B cell (primary cell): ENCODE data around the gene GALNT18. TPM values are rescaled to one million over a fixed set of nuclear protein-coding genes. Genes with fewer than 3 reads are reported as not detected.

Source experiments
- ATAC-seq: fragments of 200-7000 bp; cut with Tn5 transposase; one replicate; pipeline ENCODE4 v1.10.0; 2021; ENCODE audit warnings: low read depth, mild to moderate bottlenecking, moderate number of reproducible peaks, moderate library complexity
- CTCF ChIA-PET: fragments of 350-600 bp; sonication (Branson Sonifier 250); formaldehyde crosslinking; loops from one replicate; lab custom pipeline; 2021; ENCODE audit warnings: antibody characterized with exemption, inconsistent platforms; lab: Charles Lee
- POLR2A ChIA-PET: fragments of 350-600 bp; sonication (Branson Sonifier 250); formaldehyde crosslinking; loops from one replicate; lab custom pipeline; 2021; ENCODE audit warnings: antibody characterized with exemption; lab: Charles Lee
- DNase-seq: peaks from one replicate; pipeline ENCODE4 v3.0.0; 2013
- H2AFZ ChIP-seq: 2 replicates; pipeline ENCODE4 v1.6.1; 2012; ENCODE audit warnings: mild to moderate bottlenecking, low read depth, low read length; ENCODE audit not compliant: insufficient read depth, poor library complexity, severe bottlenecking
- H3K27ac ChIP-seq, 2 donors: 1 replicate in 1 of 2; 2 replicates in 1 of 2; pipeline ENCODE4 v1.5.1; 2012 to 2013; ENCODE audit warnings: low read length in 2 of 2, mild to moderate bottlenecking in 2 of 2, moderate library complexity in 1 of 2
- H3K27me3 ChIP-seq, 4 experiments: fragments of 200-600 bp in 1 of 4; sonication (generic) in 1 of 4; replicated peaks in 1 of 4; 1 replicate in 2 of 4; 2 replicates in 2 of 4; pipeline versions ENCODE4 v1.6.1 to v1.7.0; 2013 to 2016; ENCODE audit warnings: low read length in 3 of 4, mild to moderate bottlenecking in 2 of 4, mixed read lengths in 1 of 4, moderate library complexity in 1 of 4; ENCODE audit not compliant: insufficient read depth in 4 of 4, control insufficient read depth in 3 of 4; ENCODE audit errors: control extremely low read depth in 1 of 4
- H3K36me3 ChIP-seq, 2 experiments: replicated peaks in 1 of 2; 1 replicate in 1 of 2; 2 replicates in 1 of 2; pipeline versions ENCODE4 v1.6.1 to v1.7.1; 2013; ENCODE audit warnings: low read length in 1 of 2; ENCODE audit not compliant: insufficient read depth in 2 of 2, control insufficient read depth in 1 of 2; ENCODE audit errors: control extremely low read depth in 1 of 2, extremely low read depth in 1 of 2
- H3K4me1 ChIP-seq, 2 donors: fragments of 200-600 bp in 1 of 2; sonication (generic) in 1 of 2; 1 replicate in 1 of 2; 2 replicates in 1 of 2; pipeline versions ENCODE4 v1.5.1 to v1.6.1; 2013 to 2017; ENCODE audit warnings: low read length in 2 of 2; ENCODE audit not compliant: control insufficient read depth in 2 of 2, insufficient read depth in 2 of 2
- H3K4me2 ChIP-seq: replicated peaks from 2 replicates; pipeline ENCODE3; 2012; ENCODE audit warnings: mild to moderate bottlenecking, low read depth, low read length; ENCODE audit not compliant: poor library complexity, severe bottlenecking
- H3K4me3 ChIP-seq, 5 experiments: fragments of 200-600 bp in 1 of 5; sonication (generic) in 1 of 5; 1 replicate in 3 of 5; 2 replicates in 2 of 5; pipeline versions ENCODE4 v1.5.1 to v1.7.0; 2011 to 2016; ENCODE audit warnings: low read length in 4 of 5, mild to moderate bottlenecking in 4 of 5, low read depth in 2 of 5, control low read depth in 1 of 5, moderate library complexity in 1 of 5; ENCODE audit not compliant: insufficient read depth in 1 of 5; ENCODE audit errors: control extremely low read depth in 1 of 5, extremely low read depth in 1 of 5
- H3K79me2 ChIP-seq: fragments of 200-600 bp; sonication (generic); one replicate; pipeline ENCODE4 v1.6.0; 2016; ENCODE audit warnings: low read length; ENCODE audit not compliant: control insufficient read depth, insufficient read depth
- H3K9ac ChIP-seq: fragments of 200-600 bp; sonication (generic); 2 replicates; pipeline ENCODE4 v1.6.1; 2017; ENCODE audit warnings: mild to moderate bottlenecking, low read length, moderate library complexity
- H3K9me3 ChIP-seq, 3 donors: one replicate each; pipeline versions ENCODE4 v1.6.1 to v1.7.1; 2013; ENCODE audit warnings: low read length in 2 of 3; ENCODE audit not compliant: control insufficient read depth in 2 of 3, insufficient read depth in 1 of 3; ENCODE audit errors: control extremely low read depth in 1 of 3
- H4K20me1 ChIP-seq: 2 replicates; pipeline ENCODE4 v1.6.0; 2012; ENCODE audit warnings: mild to moderate bottlenecking, low read length; ENCODE audit not compliant: insufficient read depth, control insufficient read depth, poor library complexity, severe bottlenecking
- H3K27ac Mint-ChIP-seq: one replicate; pipeline ENCODE4 v1.8.0; 2021; ENCODE audit warnings: mixed read lengths
- H3K27me3 Mint-ChIP-seq: one replicate; pipeline ENCODE4 v1.8.0; 2021; ENCODE audit warnings: mixed read lengths
- H3K4me1 Mint-ChIP-seq: one replicate; pipeline ENCODE4 v1.8.0; 2021; ENCODE audit warnings: mixed read lengths
- H3K4me3 Mint-ChIP-seq: one replicate; pipeline ENCODE4 v1.8.0; 2021; ENCODE audit warnings: mixed read lengths
- H3K9me3 Mint-ChIP-seq: one replicate; pipeline ENCODE4 v1.8.0; 2022; ENCODE audit warnings: mixed read lengths; ENCODE audit not compliant: insufficient read depth
- EZH2 ChIP-seq: IDR thresholded peaks from 2 replicates; pipeline ENCODE4 v1.6.1; 2012; ENCODE audit warnings: borderline replicate concordance, low read depth, mild to moderate bottlenecking, moderate library complexity, low read length; ENCODE audit not compliant: insufficient read depth, poor library complexity, severe bottlenecking
- WGBS: methylation state at CpG from one replicate; pipeline ENCODE4 v1.1.5; 2013; ENCODE audit warnings: missing lambda C conversion rate; ENCODE audit not compliant: insufficient coverage; 5-methylcytosine and 5-hydroxymethylcytosine counted together
- intact Hi-C: fragments of 100-400 bp; cut with micrococcal nuclease; formaldehyde crosslinking; loops from one replicate; pipeline ENCODE4 v1.10.0; 2022
- polyA plus RNA-seq: library from polyadenylated mRNA; depleted of rRNA; stranded (reverse); fragments of >200 nt; gene quantifications from 2 replicates; pipeline ENCODE4 v1.2.3, GENCODE V29; 2012
- total RNA-seq, 2 donors: library from RNA; stranded (reverse); fragments of 120-200 nt in 1 of 2; gene quantifications; 1 replicate in 1 of 2; 2 replicates in 1 of 2; pipeline versions ENCODE4 v1.2.3 to v1.2.4, GENCODE V29; 2013 to 2022
- TF ChIP-seq, protein P1 (sequence below): fragments of 200-600 bp; IDR thresholded peaks from one replicate; pipeline ENCODE4 v1.8.0; 2022; ENCODE audit warnings: antibody characterized with exemption, mild to moderate bottlenecking

The GALNT18 gene
- total and polyA plus RNA-seq, 2 donors (not counting 1 experiment from before 2014, with no cell fraction given) = not detected

DNA sequence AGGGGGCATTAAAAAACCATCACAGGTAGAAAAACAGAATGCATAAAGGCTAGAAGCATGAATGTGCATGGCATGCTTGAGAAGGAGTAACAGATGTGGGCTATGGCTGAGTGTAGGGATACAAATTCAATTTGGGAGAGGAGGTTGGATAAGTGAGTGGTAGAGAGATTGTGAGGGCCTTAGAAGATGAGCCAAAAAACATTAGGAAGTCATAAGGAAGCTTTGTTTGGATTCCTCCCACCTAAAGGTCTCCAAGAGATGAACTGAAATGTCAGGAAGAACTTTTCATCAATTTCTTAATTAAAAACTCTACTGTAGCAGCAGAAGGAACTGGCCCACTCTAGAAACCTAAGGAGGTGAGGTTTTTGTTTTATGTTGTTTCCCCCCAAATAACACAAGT is 227.6 kb downstream of the GALNT18 start:
- POLR2A ChIA-PET = no interaction called here
- Histone ChIP-seq H3K79me2 (no peaks in the 10 kb centered on the region), H3K27ac (no peak overlapping the region), H3K4me2 (no peak overlapping the region), H3K36me3 (no peaks in the 10 kb centered on the region), H3K9me3 (no peaks in the 10 kb centered on the region), H3K9ac (no peak overlapping the region), H2AFZ (no peak overlapping the region), H3K4me3 (no peak overlapping the region), H3K4me1 (no peaks in the 10 kb centered on the region), H4K20me1 (no peaks in the 10 kb centered on the region), H3K27me3 (no peaks in the 10 kb centered on the region)
- Mint-ChIP-seq H3K4me3 (no peak overlapping the region), H3K27ac (no peak overlapping the region), H3K4me1 (no peaks in the 10 kb centered on the region), H3K27me3 (peaks cover 4% of the 10 kb centered on the region), H3K9me3 (no peaks in the 10 kb centered on the region)
- DNase-seq (no peak), ATAC-seq (no peak)
- intact Hi-C loops = no loop called here
- CTCF ChIA-PET = no interaction called here
- TF ChIP-seq, protein P1, sequence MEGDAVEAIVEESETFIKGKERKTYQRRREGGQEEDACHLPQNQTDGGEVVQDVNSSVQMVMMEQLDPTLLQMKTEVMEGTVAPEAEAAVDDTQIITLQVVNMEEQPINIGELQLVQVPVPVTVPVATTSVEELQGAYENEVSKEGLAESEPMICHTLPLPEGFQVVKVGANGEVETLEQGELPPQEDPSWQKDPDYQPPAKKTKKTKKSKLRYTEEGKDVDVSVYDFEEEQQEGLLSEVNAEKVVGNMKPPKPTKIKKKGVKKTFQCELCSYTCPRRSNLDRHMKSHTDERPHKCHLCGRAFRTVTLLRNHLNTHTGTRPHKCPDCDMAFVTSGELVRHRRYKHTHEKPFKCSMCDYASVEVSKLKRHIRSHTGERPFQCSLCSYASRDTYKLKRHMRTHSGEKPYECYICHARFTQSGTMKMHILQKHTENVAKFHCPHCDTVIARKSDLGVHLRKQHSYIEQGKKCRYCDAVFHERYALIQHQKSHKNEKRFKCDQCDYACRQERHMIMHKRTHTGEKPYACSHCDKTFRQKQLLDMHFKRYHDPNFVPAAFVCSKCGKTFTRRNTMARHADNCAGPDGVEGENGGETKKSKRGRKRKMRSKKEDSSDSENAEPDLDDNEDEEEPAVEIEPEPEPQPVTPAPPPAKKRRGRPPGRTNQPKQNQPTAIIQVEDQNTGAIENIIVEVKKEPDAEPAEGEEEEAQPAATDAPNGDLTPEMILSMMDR = no peak
- TF ChIP-seq EZH2 = no peak

DNA sequence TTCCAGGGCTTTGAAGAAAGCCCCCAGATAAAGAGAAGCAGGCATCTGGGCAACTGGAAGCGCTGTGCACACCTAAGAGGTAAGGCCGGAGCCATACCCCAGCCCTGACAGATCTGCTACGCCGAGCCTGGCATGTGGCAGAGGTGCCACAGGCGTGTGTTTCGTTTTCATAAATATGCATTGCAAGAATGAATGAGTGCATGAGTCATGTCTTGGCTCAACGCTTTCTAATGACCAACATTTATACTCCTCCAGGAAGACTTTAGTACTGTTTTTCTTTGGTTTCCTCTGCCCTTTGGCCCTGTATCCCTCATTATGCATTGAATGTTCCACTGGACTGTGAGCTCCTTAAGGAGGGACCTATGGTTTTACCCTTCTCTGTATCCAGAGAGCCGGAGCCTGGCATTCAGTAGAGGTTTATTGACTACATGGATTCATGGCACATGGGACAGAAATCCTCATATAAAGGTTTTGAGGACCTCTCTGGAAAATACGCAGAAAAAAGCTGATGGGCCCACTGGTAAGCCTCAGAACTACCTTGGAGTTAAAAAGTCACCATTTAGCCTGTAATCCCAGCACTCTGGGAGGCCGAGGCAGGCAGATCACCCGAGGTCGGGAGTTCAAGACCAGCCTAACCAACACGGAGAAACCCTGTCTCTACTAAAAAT is 229.9 kb downstream of the GALNT18 start:
- Histone ChIP-seq H3K4me2 (no peak overlapping the region), H3K27me3 (no peaks in the 10 kb centered on the region), H3K9ac (no peak overlapping the region), H3K9me3 (no peaks in the 10 kb centered on the region), H3K27ac (no peak overlapping the region), H3K79me2 (no peaks in the 10 kb centered on the region), H3K36me3 (no peaks in the 10 kb centered on the region), H2AFZ (no peak overlapping the region), H3K4me3 (no peak overlapping the region), H4K20me1 (no peaks in the 10 kb centered on the region), H3K4me1 (no peaks in the 10 kb centered on the region)
- ChIA-PET POLR2A (no interaction called here), CTCF (no interaction called here)
- 85% methylated on average over 11 of the region's 13 CpGs for WGBS
- H3K4me3 Mint-ChIP-seq = no peak overlapping the region
- no peak for TF ChIP-seq EZH2
- TF ChIP-seq, protein P1 = no peak
- ATAC-seq (no peak), DNase-seq (no peak)
- H3K27me3 Mint-ChIP-seq = peaks cover 4% of the 10 kb centered on the region
- no peaks in the 10 kb centered on the region for H3K4me1 Mint-ChIP-seq
- H3K9me3 Mint-ChIP-seq = no peaks in the 10 kb centered on the region
- intact Hi-C loops = no loop called here
- H3K27ac Mint-ChIP-seq = no peak overlapping the region
